ENCODE measurements around the gene RNF181. TPM values are rescaled to one million over a fixed set of nuclear protein-coding genes. Genes with fewer than 3 reads are reported as not detected.
A peak's percentile ranks its signal among the peaks of the same experiment; 100 is the strongest.

The RNF181 gene
- total and polyA plus RNA-seq, 2 of the 13 experiments (the other 11 are each of a cell fraction or from before 2014, with no cell fraction given): 224 to 578 TPM

DNA sequence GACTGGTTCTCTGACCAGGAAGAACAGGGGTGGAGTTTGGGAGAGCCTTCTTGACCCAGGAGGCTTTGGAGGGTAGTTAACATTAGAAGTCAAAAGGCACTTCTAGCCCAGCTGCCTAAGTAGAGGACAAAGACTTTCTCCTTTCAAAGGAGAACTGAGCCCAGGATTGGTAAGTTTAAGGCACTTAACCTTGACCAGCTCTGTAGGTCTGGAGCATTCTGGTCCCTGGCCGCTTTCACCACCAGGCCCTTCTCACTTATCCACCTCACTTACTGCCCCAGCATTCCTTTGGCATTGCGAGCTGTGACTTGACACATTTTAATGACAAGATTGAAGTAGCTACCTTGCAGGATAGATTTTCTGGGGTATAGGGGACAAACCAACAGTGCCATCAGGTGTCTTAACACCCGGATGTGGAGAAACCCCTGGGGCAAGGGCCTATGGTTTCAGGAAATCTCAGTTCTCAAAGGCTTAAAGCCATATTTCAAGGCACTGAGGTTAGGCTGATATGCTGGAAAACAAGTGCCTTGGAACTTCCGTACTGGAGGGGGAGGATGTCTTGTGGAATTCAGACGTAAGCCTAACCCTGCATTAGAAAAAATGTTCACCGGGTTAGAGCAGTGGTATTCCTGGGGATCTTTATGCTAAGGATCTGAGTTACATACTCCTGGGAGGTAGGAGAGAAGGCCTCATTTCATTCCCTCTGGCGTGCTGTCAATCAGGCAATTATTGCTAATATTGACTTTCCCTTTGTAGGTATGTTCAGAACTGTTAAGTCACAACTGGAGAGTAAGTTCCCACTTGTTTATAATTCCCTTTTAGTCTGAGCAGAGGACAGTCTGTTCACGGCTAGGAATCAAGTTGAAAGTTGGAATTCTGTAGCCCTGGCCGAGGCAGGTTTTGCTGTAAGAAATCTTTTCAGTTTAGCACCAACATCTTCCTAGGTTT, 12.0 kb downstream of the RNF181 start (continued):
- TF ChIP-seq CCDC6 (CRISPR knock-in tag; IDR thresholded peaks at IDR 0.05): no peak
- peak; percentile 44 for TF ChIP-seq SAP130 (CRISPR knock-in tag; IDR thresholded peaks at IDR 0.05; ENCODE audit: low read depth)
- TF ChIP-seq PAX8 (CRISPR knock-in tag; IDR thresholded peaks at IDR 0.05; ENCODE audit: borderline replicate concordance): no peak
- 0 out of 2 replicates have a peak, but pooled peaks have one; percentile 27 for TF ChIP-seq KMT2B (CRISPR knock-in tag; IDR thresholded peaks at IDR 0.05)
- 0 out of 2 replicates have a peak, but pooled peaks have one; percentile 26 for TF ChIP-seq ZNF335 (CRISPR knock-in tag; IDR thresholded peaks at IDR 0.05)
- no peak for TF ChIP-seq ZMYM3 (CRISPR knock-in tag; IDR thresholded peaks at IDR 0.05)

- Histone ChIP-seq H2AFZ (ENCODE audit: low read length) (no peak overlapping the region), H4K20me1 (ENCODE audit: insufficient read depth, low read length) (0 out of 2 replicates have a peak, but pooled peaks cover 3% of the 10 kb centered on the region), H3K27ac (ENCODE audit: extremely low read length, insufficient read depth, low read length) (peak overlapping the region; percentile 58), H3K36me3 (replicated peaks in 1 of 2; ENCODE audit: control insufficient read depth in 1 of 2, insufficient read depth in 2 of 2, low read length in 2 of 2) (peaks cover 9 to 23% of the 10 kb centered on the region in 2 experiments), H3K27me3 (ENCODE audit: control insufficient read depth in 1 of 2, insufficient read depth in 2 of 2, low read length in 2 of 2) (no peaks in the 10 kb centered on the region; a peak in 1 of 5 replicates), H3K79me2 (ENCODE audit: insufficient read depth, low read length) (peaks cover 17% of the 10 kb centered on the region), H3K4me1 (ENCODE audit: insufficient read depth, low read length) (peaks cover 74% of the 10 kb centered on the region), H3K4me3 (replicated peaks in 1 of 3; ENCODE audit: insufficient read depth in 1 of 3, low read depth in 2 of 3, low read length in 3 of 3) (peak overlapping the region; percentile 92 to 100 (median 95)), H3K4me2 (ENCODE audit: low read depth, low read length) (peak overlapping the region; percentile 82), H3K9me3 (ENCODE audit: low read length) (no peaks in the 10 kb centered on the region), H3K9ac (ENCODE audit: insufficient read depth, low read depth, low read length) (peak overlapping the region; percentile 93)
- BruUV-seq (replicated peaks): TSS peak; percentile 53
- ChIA-PET POLR2A (interaction anchor here (0.9 to 25.9 kb wide), 13 partner anchors 18 to 286 kb away, joined by 3 to 795 read pairs (median 4); partner anchors contain the start of genes ELMOD3, GGCX, MAT2A and RETSAT), CTCF (ENCODE audit: low intra/inter-chr PET ratio, low total read pairs) (no interaction called here)
- peak; percentile 31 for ATAC-seq
- no peak for DNase-seq (ENCODE audit: low spot score)
- FAIRE-seq: no peak
- in situ Hi-C loops (cut with HindIII; ENCODE audit: extremely low pct_ligation_motif_present, low pct_unique_long_range_greater_than_20kb): no loop called here
- intact Hi-C loops (cut with micrococcal nuclease; ENCODE audit: unreplicated experiment): loop anchor here (5.0 kb wide), 1 partner anchor 189 kb away; no protein-coding TSS in a partner anchor
- 4% methylated on average over 24 of the region's 24 CpGs for WGBS (ENCODE audit: low lambda C conversion rate)
- TF ChIP-seq ZBTB21 (CRISPR knock-in tag; IDR thresholded peaks at IDR 0.05) (no peak), HIC2 (CRISPR knock-in tag; IDR thresholded peaks at IDR 0.05; ENCODE audit: low read depth) (no peak), TOPORS (CRISPR knock-in tag; IDR thresholded peaks at IDR 0.05) (no peak), ZNF567 (CRISPR knock-in tag; IDR thresholded peaks at IDR 0.05; ENCODE audit: borderline replicate concordance) (0 out of 2 replicates have a peak, but pooled peaks have one; percentile 14), HNRNPL (IDR thresholded peaks at IDR 0.05; ENCODE audit: low read depth, low read length) (no peak), ZFP36 (IDR thresholded peaks at IDR 0.05; ENCODE audit: borderline replicate concordance, low read depth, low read length, partially characterized antibody) (no peak), BRCA1 (CRISPR knock-in tag; IDR thresholded peaks at IDR 0.05) (0 out of 2 replicates have a peak, but pooled peaks have one; percentile 2), TOE1 (CRISPR knock-in tag; IDR thresholded peaks at IDR 0.05) (no peak), RNF2 (conservative IDR thresholded peaks at IDR 0.05; ENCODE audit: low read depth) (no peak), KMT2B (CRISPR knock-in tag; IDR thresholded peaks at IDR 0.05) (no peak), ATF7 (IDR thresholded peaks at IDR 0.05) (no peak), ATF7 (CRISPR knock-in tag; IDR thresholded peaks at IDR 0.05) (peak; percentile 16; the same call in 1 of the 2 replicates), ZEB1 (IDR thresholded peaks at IDR 0.05; ENCODE audit: insufficient replicate concordance, low read depth) (peak; percentile 17)
- TF ChIP-seq, protein P1, sequence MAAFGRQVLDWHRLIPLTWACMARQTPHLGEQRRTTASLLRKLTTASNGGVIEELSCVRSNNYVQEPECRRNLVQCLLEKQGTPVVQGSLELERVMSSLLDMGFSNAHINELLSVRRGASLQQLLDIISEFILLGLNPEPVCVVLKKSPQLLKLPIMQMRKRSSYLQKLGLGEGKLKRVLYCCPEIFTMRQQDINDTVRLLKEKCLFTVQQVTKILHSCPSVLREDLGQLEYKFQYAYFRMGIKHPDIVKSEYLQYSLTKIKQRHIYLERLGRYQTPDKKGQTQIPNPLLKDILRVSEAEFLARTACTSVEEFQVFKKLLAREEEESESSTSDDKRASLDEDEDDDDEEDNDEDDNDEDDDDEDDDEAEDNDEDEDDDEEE (CRISPR knock-in tag; IDR thresholded peaks at IDR 0.05): no peak
Measured at GRCh38 chr2:85611217-85611704, 15.7 kb downstream of the RNF181 start.
